Caco-2 (cell line): ENCODE measurements around the gene GJA1. TPM values are rescaled to one million over a fixed set of nuclear protein-coding genes. Genes with fewer than 3 reads are reported as not detected.
A peak's percentile ranks its signal among the peaks of the same experiment; 100 is the strongest.

Experiments used
- BruUV-seq: library from RNA; stranded (reverse); fragments of 400-500 nt; replicated peaks from 2 replicates; lab custom pipeline; 2021; lab: Mats Ljungman, UMichigan
- CTCF ChIA-PET: fragments of 300-600 bp; sonication (Branson Sonifier 250); formaldehyde crosslinking; loops from one replicate; lab custom pipeline; 2022; ENCODE audit warnings: antibody characterized with exemption; lab: Charles Lee
- POLR2A ChIA-PET: fragments of 300-600 bp; sonication (Branson Sonifier 250); formaldehyde crosslinking; loops from one replicate; lab custom pipeline; 2022; ENCODE audit warnings: antibody characterized with exemption; lab: Charles Lee
- DNase-seq, 2 experiments: peaks; one replicate each; pipeline versions ENCODE4 v3.0.0 to v3.0.0-alpha.2; 2020 to 2022
- H3K27me3 ChIP-seq: replicated peaks from 2 replicates; pipeline ENCODE4 v1.6.0; 2011; ENCODE audit warnings: low read length; ENCODE audit not compliant: control insufficient read depth, insufficient read depth
- H3K36me3 ChIP-seq: 2 replicates; pipeline ENCODE4 v1.5.1; 2011; ENCODE audit warnings: low read length; ENCODE audit not compliant: control insufficient read depth, insufficient read depth
- H3K4me1 ChIP-seq: fragments of 250-450 bp; sonication (Bioruptor Pico); 2 replicates; pipeline ENCODE4 v1.5.1; 2020; ENCODE audit warnings: mild to moderate bottlenecking
- H3K4me3 ChIP-seq: 2 replicates; pipeline ENCODE4 v1.5.1; 2011; ENCODE audit warnings: low read depth, mild to moderate bottlenecking, control low read depth, low read length
- H3K9me3 ChIP-seq: fragments of 250-450 bp; sonication (Bioruptor Pico); 2 replicates; pipeline ENCODE4 v1.5.1; 2020; ENCODE audit warnings: mild to moderate bottlenecking, moderate library complexity
- H3K27ac Mint-ChIP-seq: one replicate; pipeline ENCODE4 v1.8.0; 2022; ENCODE audit warnings: mixed read lengths; ENCODE audit not compliant: unreplicated experiment
- H3K27me3 Mint-ChIP-seq: one replicate; pipeline ENCODE4 v1.8.0; 2022; ENCODE audit warnings: mixed read lengths; ENCODE audit not compliant: insufficient read depth, unreplicated experiment
- H3K36me3 Mint-ChIP-seq: one replicate; pipeline ENCODE4 v1.8.0; 2022; ENCODE audit warnings: mild to moderate bottlenecking, mixed read lengths; ENCODE audit not compliant: insufficient read depth, unreplicated experiment
- H3K4me1 Mint-ChIP-seq: one replicate; pipeline ENCODE4 v1.8.0; 2022; ENCODE audit warnings: low read depth, mixed read lengths; ENCODE audit not compliant: unreplicated experiment
- H3K4me3 Mint-ChIP-seq: one replicate; pipeline ENCODE4 v1.8.0; 2022; ENCODE audit warnings: mild to moderate bottlenecking, moderate library complexity, mixed read lengths; ENCODE audit not compliant: unreplicated experiment
- H3K9me3 Mint-ChIP-seq: one replicate; pipeline ENCODE4 v1.8.0; 2022; ENCODE audit warnings: mixed read lengths; ENCODE audit not compliant: unreplicated experiment
- CTCF ChIP-seq, 2 experiments: fragments of 200-600 bp in 1 of 2; IDR thresholded peaks; 1 replicate in 1 of 2; 2 replicates in 1 of 2; pipeline versions ENCODE4 v1.5.1 to v1.8.0; 2011 to 2022; ENCODE audit warnings: antibody characterized with exemption in 1 of 2, control low read depth in 1 of 2, inconsistent platforms in 1 of 2, low read depth in 1 of 2, low read length in 1 of 2, mild to moderate bottlenecking in 1 of 2, moderate library complexity in 1 of 2; ENCODE audit not compliant: insufficient read depth in 1 of 2, severe bottlenecking in 1 of 2, unreplicated experiment in 1 of 2
- intact Hi-C: fragments of 100-400 bp; cut with micrococcal nuclease; formaldehyde crosslinking; loops from one replicate; pipeline ENCODE4 v1.10.0; 2022; ENCODE audit not compliant: unreplicated experiment
- total RNA-seq: library from RNA; stranded (reverse); gene quantifications from 2 replicates; pipeline ENCODE4 v1.2.3, GENCODE V29; 2022

The GJA1 gene
- total RNA-seq, 1 experiment from 2014 or later = 54.5 TPM

GRCh38 chr6:121482004-121482693, 46.7 kb downstream of the GJA1 start:
- Mint-ChIP-seq H3K9me3 (no peaks in the 10 kb centered on the region), H3K4me3 (no peak overlapping the region), H3K27me3 (no peaks in the 10 kb centered on the region), H3K4me1 (peaks cover 6% of the 10 kb centered on the region), H3K27ac (no peak overlapping the region), H3K36me3 (no peaks in the 10 kb centered on the region)
- Histone ChIP-seq H3K9me3 (no peaks in the 10 kb centered on the region), H3K27me3 (no peaks in the 10 kb centered on the region), H3K4me1 (peaks cover 10% of the 10 kb centered on the region), H3K4me3 (no peak overlapping the region), H3K36me3 (no peaks in the 10 kb centered on the region)
- TF ChIP-seq CTCF (IDR thresholded peaks at IDR 0.05; ENCODE audit: insufficient read depth in 1 of 2, low read depth in 1 of 2, low read length in 1 of 2, severe bottlenecking in 1 of 2, unreplicated experiment in 1 of 2) = no peak
- intact Hi-C loops = loop anchor here (10.0 kb wide), 1 partner anchor 93 kb away; no protein-coding TSS in a partner anchor
- BruUV-seq = no TSS peak
- DNase-seq = no peak
- POLR2A ChIA-PET = no interaction called here
- CTCF ChIA-PET = no interaction called here

GRCh38 chr6:121482751-121483150, 47.3 kb downstream of the GJA1 start:
- Mint-ChIP-seq H3K4me3 (no peak overlapping the region), H3K4me1 (peaks cover 6% of the 10 kb centered on the region), H3K27ac (no peak overlapping the region), H3K9me3 (no peaks in the 10 kb centered on the region), H3K36me3 (no peaks in the 10 kb centered on the region), H3K27me3 (no peaks in the 10 kb centered on the region)
- no peak for DNase-seq
- Histone ChIP-seq H3K4me1 (peaks cover 10% of the 10 kb centered on the region), H3K4me3 (no peak overlapping the region), H3K27me3 (no peaks in the 10 kb centered on the region), H3K9me3 (no peaks in the 10 kb centered on the region), H3K36me3 (no peaks in the 10 kb centered on the region)
- intact Hi-C loops = loop anchor here (10.0 kb wide), 1 partner anchor 92 kb away; no protein-coding TSS in a partner anchor
- TF ChIP-seq CTCF (IDR thresholded peaks at IDR 0.05; ENCODE audit: insufficient read depth in 1 of 2, low read depth in 1 of 2, low read length in 1 of 2, severe bottlenecking in 1 of 2, unreplicated experiment in 1 of 2) = no peak
- POLR2A ChIA-PET = no interaction called here
- BruUV-seq = no TSS peak
- CTCF ChIA-PET = no interaction called here

GRCh38 chr6:121485359-121485811, 49.9 kb downstream of the GJA1 start:
- intact Hi-C loops = loop anchor here (1.0 to 10.0 kb wide), 4 partner anchors 19 to 363 kb away; no protein-coding TSS in a partner anchor
- ChIA-PET CTCF (interaction anchor here (0.6 to 1.2 kb wide), 2 partner anchors 8 to 364 kb away, joined by 3 read pairs; no protein-coding TSS in a partner anchor), POLR2A (no interaction called here)
- Histone ChIP-seq H3K4me3 (no peak overlapping the region), H3K27me3 (no peaks in the 10 kb centered on the region), H3K9me3 (no peaks in the 10 kb centered on the region), H3K4me1 (peaks cover 10% of the 10 kb centered on the region), H3K36me3 (no peaks in the 10 kb centered on the region)
- H3K36me3 Mint-ChIP-seq = no peaks in the 10 kb centered on the region
- no peaks in the 10 kb centered on the region for H3K9me3 Mint-ChIP-seq
- TF ChIP-seq CTCF (IDR thresholded peaks at IDR 0.05; ENCODE audit: insufficient read depth in 1 of 2, low read depth in 1 of 2, low read length in 1 of 2, severe bottlenecking in 1 of 2, unreplicated experiment in 1 of 2) = no peak
- DNase-seq = peak in 1 of 2 experiments; percentile 54
- BruUV-seq = no TSS peak
- no peaks in the 10 kb centered on the region for H3K27me3 Mint-ChIP-seq
- H3K4me1 Mint-ChIP-seq = peaks cover 6% of the 10 kb centered on the region
- peak overlapping the region; percentile 55 for H3K27ac Mint-ChIP-seq
- H3K4me3 Mint-ChIP-seq = no peak overlapping the region
